KG1 (cell line): ENCODE measurements around the gene SPATA1.
"Not testable (repeated sequence)": the region's sequence is repeated elsewhere in the genome, so short reads cannot be mapped to it uniquely, and the experiment has no call there.

Experiments used
- DNase-seq: peaks from one replicate; lab custom pipeline; 2025; lab: John Stamatoyannopoulos, UW

Gene SPATA1

GRCh38 chr1:84594959-84595358 lies 88.8 kb downstream of the SPATA1 start:
- not testable (repeated sequence) for DNase-seq

- no peak for DNase-seq
Measured at GRCh38 chr1:84597011-84597410, 90.8 kb downstream of the SPATA1 start.

GRCh38 chr1:84598418-84598817 lies 92.2 kb downstream of the SPATA1 start:
- DNase-seq: no peak

- DNase-seq: no peak
Measured at GRCh38 chr1:84598846-84599741, 92.9 kb downstream of the SPATA1 start.

- DNase-seq: no peak
Measured at GRCh38 chr1:84600796-84601195, 94.6 kb downstream of the SPATA1 start.

- no peak for DNase-seq
Measured at GRCh38 chr1:84603223-84603622, 97.0 kb downstream of the SPATA1 start.

GRCh38 chr1:84603941-84604830 lies 98.0 kb downstream of the SPATA1 start:
- no peak for DNase-seq

- DNase-seq: no peak
Measured at GRCh38 chr1:84605157-84605556, 99.0 kb downstream of the SPATA1 start.

GRCh38 chr1:84606977-84607376 lies 100.8 kb downstream of the SPATA1 start:
- DNase-seq: no peak

GRCh38 chr1:84611091-84611490 lies 104.9 kb downstream of the SPATA1 start:
- DNase-seq: no peak

- DNase-seq: no peak
Measured at GRCh38 chr1:84611796-84612195, 105.6 kb downstream of the SPATA1 start.

GRCh38 chr1:84613026-84613425 lies 106.8 kb downstream of the SPATA1 start:
- no peak for DNase-seq

GRCh38 chr1:84613887-84614286 lies 107.7 kb downstream of the SPATA1 start:
- DNase-seq: no peak

GRCh38 chr1:84615790-84616189 lies 109.6 kb downstream of the SPATA1 start:
- no peak for DNase-seq
